ENCODE data around the gene CCDC17.

CCDC17 gene

DNA sequence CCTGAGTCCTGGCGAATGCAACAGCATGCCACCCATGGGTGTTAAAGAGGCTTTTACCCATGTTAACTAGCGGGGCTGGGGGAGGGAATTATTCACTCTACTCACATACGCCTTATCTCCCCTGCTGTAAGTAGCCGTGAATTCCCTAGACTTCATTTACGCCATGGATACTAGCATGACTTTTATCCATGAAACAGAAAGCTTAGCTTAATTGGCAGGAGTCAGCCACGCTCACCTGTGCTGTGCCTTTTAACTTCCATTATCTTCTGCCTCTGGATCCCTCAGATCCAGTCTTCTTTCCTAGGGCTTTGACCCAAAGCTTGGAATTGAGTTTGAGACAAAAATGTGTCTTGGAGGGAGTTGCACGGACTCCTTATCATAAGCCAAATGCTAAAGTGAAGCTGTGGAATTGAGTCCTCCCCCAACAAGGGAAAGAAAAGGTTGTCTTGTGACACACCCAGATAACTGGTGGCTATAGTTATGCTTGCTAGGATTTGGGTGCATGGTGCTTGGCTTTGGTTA lies 49.7 kb downstream of the CCDC17 start:
- DNase-seq = no peak

DNA sequence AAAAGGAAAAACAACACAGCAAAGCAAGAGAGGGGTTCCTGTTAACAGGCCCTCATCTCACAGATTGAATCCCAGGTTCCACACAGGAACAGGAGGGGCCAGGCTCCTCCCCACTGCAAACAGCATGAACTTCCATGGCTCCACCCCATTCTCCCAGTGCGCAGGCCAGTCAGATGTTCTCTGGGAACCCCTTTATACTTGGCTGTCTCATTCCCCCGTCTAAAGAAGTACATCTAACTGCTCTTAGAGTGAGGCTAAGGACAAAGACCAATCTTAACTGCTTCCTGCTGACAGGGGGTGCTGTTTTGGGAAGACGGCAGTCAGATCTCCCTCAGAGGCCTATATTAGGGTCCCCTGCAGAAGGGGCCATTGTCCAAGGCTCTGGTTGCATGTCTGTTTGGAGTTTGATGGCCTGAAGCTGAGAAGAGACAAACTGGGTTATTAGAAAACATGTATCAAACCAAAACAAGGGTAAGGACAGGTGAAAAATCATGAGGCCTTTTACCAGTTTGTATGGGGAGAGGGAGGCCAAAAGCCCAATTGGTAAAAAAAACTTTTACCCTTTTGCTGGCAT lies 50.5 kb downstream of the CCDC17 start:
- DNase-seq = no peak

- DNase-seq = no peak
Measured at GRCh38 chr1:45570631-45571030, 53.2 kb downstream of the CCDC17 start.
